IMR-90 (cell line): ENCODE measurements around the gene GGTLC2. TPM values are rescaled to one million over a fixed set of nuclear protein-coding genes. Genes with fewer than 3 reads are reported as not detected.

ENCODE experiments used
- ATAC-seq: fragments of 200-7000 bp; cut with Tn5 transposase; 2 replicates; pipeline ENCODE4 v1.9.1; 2020; ENCODE audit warnings: low read depth, mild to moderate bottlenecking, moderate library complexity
- BruUV-seq: library from RNA; stranded (reverse); fragments of 400-500 nt; replicated peaks from 2 replicates; lab custom pipeline; 2021; lab: Mats Ljungman, UMichigan
- CTCF ChIA-PET: fragments of 300-600 bp; formaldehyde crosslinking; extraction: SDS; loops from one replicate; lab custom pipeline; 2021; ENCODE audit warnings: antibody characterized with exemption; lab: Yijun Ruan, JAX
- POLR2A ChIA-PET: fragments of 300-600 bp; sonication (Branson Sonifier 250); formaldehyde crosslinking; loops from one replicate; lab custom pipeline; 2022; ENCODE audit warnings: antibody characterized with exemption; ENCODE audit not compliant: unreplicated experiment; lab: Charles Lee
- DNase-seq: peaks from one replicate; pipeline ENCODE4 v3.0.0; 2013
- H2AFZ ChIP-seq: replicated peaks from 2 replicates; pipeline ENCODE3; 2013; ENCODE audit warnings: low read length, mild to moderate bottlenecking; ENCODE audit not compliant: poor library complexity
- H2AK5ac ChIP-seq: 2 replicates; pipeline ENCODE4 v1.6.1; 2013; ENCODE audit warnings: low read depth, low read length, inconsistent platforms
- H2AK9ac ChIP-seq: replicated peaks from 2 replicates; pipeline ENCODE3; 2013; ENCODE audit warnings: mild to moderate bottlenecking, low read depth, low read length, moderate library complexity; ENCODE audit not compliant: poor library complexity
- H2BK120ac ChIP-seq: 2 replicates; pipeline ENCODE4 v1.6.1; 2013; ENCODE audit warnings: low read depth, low read length, inconsistent platforms
- H2BK15ac ChIP-seq: 3 replicates; pipeline ENCODE4 v1.6.1; 2013; ENCODE audit warnings: low read depth, low read length, inconsistent platforms
- H2BK20ac ChIP-seq: 2 replicates; pipeline ENCODE4 v1.6.1; 2013; ENCODE audit warnings: low read depth, mild to moderate bottlenecking, inconsistent platforms, low read length, moderate library complexity
- H2BK5ac ChIP-seq: 2 replicates; pipeline ENCODE4 v1.6.1; 2013; ENCODE audit warnings: mild to moderate bottlenecking, low read depth, low read length, inconsistent platforms; ENCODE audit not compliant: poor library complexity, severe bottlenecking
- H3K14ac ChIP-seq: replicated peaks from 2 replicates; pipeline ENCODE4 v1.6.1; 2013; ENCODE audit warnings: low read depth, low read length, inconsistent platforms
- H3K18ac ChIP-seq: 2 replicates; pipeline ENCODE4 v1.6.1; 2013; ENCODE audit warnings: low read depth, low read length, control low read depth
- H3K23ac ChIP-seq: 2 replicates; pipeline ENCODE4 v1.6.1; 2013; ENCODE audit warnings: low read depth, low read length, inconsistent platforms
- H3K27ac ChIP-seq: 2 replicates; pipeline ENCODE4 v1.5.1; 2013; ENCODE audit warnings: mild to moderate bottlenecking, control low read depth, low read length; ENCODE audit not compliant: insufficient read depth
- H3K27me3 ChIP-seq: 2 replicates; pipeline ENCODE4 v1.6.1; 2013; ENCODE audit warnings: low read length; ENCODE audit not compliant: control insufficient read depth, insufficient read depth
- H3K36me3 ChIP-seq: 2 replicates; pipeline ENCODE4 v1.6.1; 2013; ENCODE audit warnings: low read length, mixed read lengths; ENCODE audit not compliant: control insufficient read depth, insufficient read depth
- H3K4ac ChIP-seq: 2 replicates; pipeline ENCODE4 v1.6.1; 2013; ENCODE audit warnings: low read depth, low read length, inconsistent platforms
- H3K4me1 ChIP-seq: 2 replicates; pipeline ENCODE4 v1.6.1; 2013; ENCODE audit warnings: low read length, mixed read lengths; ENCODE audit not compliant: control insufficient read depth, insufficient read depth
- H3K4me2 ChIP-seq: 2 replicates; pipeline ENCODE4 v1.6.1; 2013; ENCODE audit warnings: low read depth, mild to moderate bottlenecking, control low read depth, low read length, moderate library complexity
- H3K4me3 ChIP-seq: 2 replicates; pipeline ENCODE4 v1.5.1; 2013; ENCODE audit warnings: low read depth, mild to moderate bottlenecking, control low read depth, low read length, moderate library complexity; ENCODE audit not compliant: insufficient read depth
- H3K56ac ChIP-seq: 2 replicates; pipeline ENCODE4 v1.6.1; 2013; ENCODE audit warnings: low read length, inconsistent platforms; ENCODE audit not compliant: insufficient read depth; ENCODE audit errors: extremely low read depth
- H3K79me1 ChIP-seq, 2 experiments: 2 replicates each; pipeline ENCODE4 v1.6.1; 2013; ENCODE audit warnings: low read length in 2 of 2, inconsistent platforms in 1 of 2, low read depth in 1 of 2
- H3K9ac ChIP-seq: 2 replicates; pipeline ENCODE4 v1.6.1; 2013; ENCODE audit warnings: low read depth, low read length, control low read depth
- H3K9me1 ChIP-seq: 2 replicates; pipeline ENCODE4 v1.6.1; 2013; ENCODE audit warnings: low read length, inconsistent platforms; ENCODE audit not compliant: insufficient read depth
- H3K9me3 ChIP-seq: 2 replicates; pipeline ENCODE4 v1.6.1; 2013; ENCODE audit warnings: low read length; ENCODE audit not compliant: control insufficient read depth, insufficient read depth
- H4K20me1 ChIP-seq: 2 replicates; pipeline ENCODE4 v1.6.1; 2013; ENCODE audit warnings: low read length, inconsistent platforms; ENCODE audit not compliant: insufficient read depth
- H4K5ac ChIP-seq: 2 replicates; pipeline ENCODE4 v1.6.1; 2013; ENCODE audit warnings: mild to moderate bottlenecking, low read depth, low read length, control low read depth
- H4K8ac ChIP-seq, 2 experiments: 2 replicates each; pipeline ENCODE4 v1.6.1; 2013; ENCODE audit warnings: low read depth in 2 of 2, low read length in 2 of 2, control low read depth in 1 of 2, inconsistent platforms in 1 of 2
- H4K91ac ChIP-seq: 2 replicates; pipeline ENCODE4 v1.6.1; 2013; ENCODE audit warnings: low read depth, low read length, inconsistent platforms; ENCODE audit not compliant: insufficient read depth
- BHLHE40 ChIP-seq: fragments of 150-350 bp; IDR thresholded peaks from 2 replicates; pipeline ENCODE4 v1.6.1; 2016; ENCODE audit warnings: mild to moderate bottlenecking, low read depth, low read length
- WGBS, 2 experiments: methylation state at CpG; one replicate each; pipeline versions ENCODE4 v1.1.5 to v1.1.7; 2013; ENCODE audit warnings: missing lambda C conversion rate in 2 of 2; ENCODE audit not compliant: insufficient read length in 1 of 2; ENCODE audit errors: extremely low coverage in 2 of 2; 5-methylcytosine and 5-hydroxymethylcytosine counted together
- dilution Hi-C: fragments of 300-500 bp; cut with HindIII; formaldehyde crosslinking; loops from one replicate; pipeline ENCODE4 v1.14.3; 2018; ENCODE audit warnings: low sequenced_read_pairs; ENCODE audit not compliant: unreplicated experiment
- in situ Hi-C: fragments of 300-500 bp; cut with MboI; formaldehyde crosslinking; loops from 3 replicates; pipeline ENCODE4 v1.14.3; 2019; ENCODE audit warnings: low sequenced_read_pairs, inconsistent platforms, mixed read lengths
- intact Hi-C: fragments of 100-400 bp; cut with micrococcal nuclease; formaldehyde crosslinking; loops from 2 replicates; pipeline ENCODE4 v1.10.0; 2022
- polyA plus RNA-seq, 3 experiments: library from polyadenylated mRNA; depleted of rRNA; stranded (reverse); fragments of >200 nt; gene quantifications; 2 replicates each; pipeline ENCODE4 v1.2.3, GENCODE V29; 2012; ENCODE audit warnings: low replicate concordance in 1 of 3
- total RNA-seq: library from RNA; depleted of rRNA; stranded (reverse); fragments of >200 nt; gene quantifications from 2 replicates; pipeline ENCODE4 v1.2.3, GENCODE V29; 2012

GGTLC2 gene
- total and polyA plus RNA-seq, 2 of the 4 experiments (the other 2 are of a cell fraction), result 0.09 TPM; not detected in 1

GRCh38 chr22:22655452-22656290 lies 11.3 kb downstream of the GGTLC2 start:
- dilution Hi-C loops, result no loop called here

More at GRCh38 chr22:22655452-22656290, 11.3 kb downstream of the GGTLC2 start:
- no peak overlapping the region for H4K91ac ChIP-seq
- H3K4ac ChIP-seq, result no peak overlapping the region
- no peak overlapping the region for H2AFZ ChIP-seq
- DNase-seq (no peak), ATAC-seq (no peak)
- no peak overlapping the region for H2AK9ac ChIP-seq
- H2BK120ac ChIP-seq, result no peak overlapping the region
- no peaks in the 10 kb centered on the region for H4K20me1 ChIP-seq
- intact Hi-C loops (no loop called here), in situ Hi-C loops (no loop called here)
- H3K18ac ChIP-seq, result no peak overlapping the region
- H3K27ac ChIP-seq, result no peak overlapping the region
- no peak overlapping the region for H3K14ac ChIP-seq
- no peak overlapping the region for H3K23ac ChIP-seq
- no peak overlapping the region for H4K8ac ChIP-seq
- H3K27me3 ChIP-seq, result peaks cover 16% of the 10 kb centered on the region
- H3K9me3 ChIP-seq, result no peaks in the 10 kb centered on the region
- no peak overlapping the region for H2BK15ac ChIP-seq
- BruUV-seq, result no TSS peak
- H3K9me1 ChIP-seq, result no peaks in the 10 kb centered on the region
- no peaks in the 10 kb centered on the region for H3K79me1 ChIP-seq
- ChIA-PET POLR2A (no interaction called here), CTCF (interaction anchor here (1.0 kb wide), 1 partner anchor 11 kb away, joined by 3 read pairs; no protein-coding TSS in a partner anchor)
- H3K9ac ChIP-seq, result no peak overlapping the region
- no peaks in the 10 kb centered on the region; the same call in 1 of the 2 replicates for H3K4me1 ChIP-seq
- H3K4me3 ChIP-seq, result no peak overlapping the region
- no peak for TF ChIP-seq BHLHE40
- no peak overlapping the region for H2BK5ac ChIP-seq
- H3K56ac ChIP-seq, result no peak overlapping the region; the same call in 1 of the 2 replicates
- H2BK20ac ChIP-seq, result no peak overlapping the region
- H4K5ac ChIP-seq, result no peak overlapping the region
- no peak overlapping the region for H3K4me2 ChIP-seq
- H3K36me3 ChIP-seq, result no peaks in the 10 kb centered on the region
- H2AK5ac ChIP-seq, result no peak overlapping the region
- 32% methylated on average over 5 of the region's 8 CpGs; no CpG with 5 or more reads in 1 of the 2 experiments for WGBS, 2 experiments
